GM12872 (cell line): ENCODE data around the gene MFSD11.

Experiments
- TF ChIP-seq, protein P1 (sequence below): IDR thresholded peaks from 3 replicates; pipeline ENCODE4 v1.5.1; 2011; ENCODE audit warnings: low read depth, mild to moderate bottlenecking, low read length, moderate library complexity; ENCODE audit not compliant: insufficient read depth

Gene MFSD11

DNA sequence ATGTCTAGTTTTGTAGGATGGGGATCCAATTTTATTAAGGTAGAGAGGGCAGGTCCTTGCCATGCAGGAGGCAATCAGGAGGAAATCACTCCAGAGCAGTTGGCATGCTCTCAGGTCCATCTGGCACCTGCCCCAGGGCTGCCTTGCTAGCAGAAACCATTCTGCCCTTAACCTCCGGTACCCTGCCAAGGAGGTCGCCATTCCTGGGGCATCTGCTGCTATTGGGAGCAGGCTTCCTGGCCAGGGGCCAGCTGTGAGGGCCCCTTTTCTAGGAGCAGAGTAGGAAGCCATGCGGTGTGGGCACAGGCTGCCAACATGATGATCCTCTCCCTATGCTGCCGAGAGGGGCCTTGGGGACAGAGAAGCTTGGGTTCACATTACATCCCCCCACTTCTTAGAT is 82.6 kb downstream of the MFSD11 start:
- TF ChIP-seq, protein P1, sequence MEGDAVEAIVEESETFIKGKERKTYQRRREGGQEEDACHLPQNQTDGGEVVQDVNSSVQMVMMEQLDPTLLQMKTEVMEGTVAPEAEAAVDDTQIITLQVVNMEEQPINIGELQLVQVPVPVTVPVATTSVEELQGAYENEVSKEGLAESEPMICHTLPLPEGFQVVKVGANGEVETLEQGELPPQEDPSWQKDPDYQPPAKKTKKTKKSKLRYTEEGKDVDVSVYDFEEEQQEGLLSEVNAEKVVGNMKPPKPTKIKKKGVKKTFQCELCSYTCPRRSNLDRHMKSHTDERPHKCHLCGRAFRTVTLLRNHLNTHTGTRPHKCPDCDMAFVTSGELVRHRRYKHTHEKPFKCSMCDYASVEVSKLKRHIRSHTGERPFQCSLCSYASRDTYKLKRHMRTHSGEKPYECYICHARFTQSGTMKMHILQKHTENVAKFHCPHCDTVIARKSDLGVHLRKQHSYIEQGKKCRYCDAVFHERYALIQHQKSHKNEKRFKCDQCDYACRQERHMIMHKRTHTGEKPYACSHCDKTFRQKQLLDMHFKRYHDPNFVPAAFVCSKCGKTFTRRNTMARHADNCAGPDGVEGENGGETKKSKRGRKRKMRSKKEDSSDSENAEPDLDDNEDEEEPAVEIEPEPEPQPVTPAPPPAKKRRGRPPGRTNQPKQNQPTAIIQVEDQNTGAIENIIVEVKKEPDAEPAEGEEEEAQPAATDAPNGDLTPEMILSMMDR: no peak

DNA sequence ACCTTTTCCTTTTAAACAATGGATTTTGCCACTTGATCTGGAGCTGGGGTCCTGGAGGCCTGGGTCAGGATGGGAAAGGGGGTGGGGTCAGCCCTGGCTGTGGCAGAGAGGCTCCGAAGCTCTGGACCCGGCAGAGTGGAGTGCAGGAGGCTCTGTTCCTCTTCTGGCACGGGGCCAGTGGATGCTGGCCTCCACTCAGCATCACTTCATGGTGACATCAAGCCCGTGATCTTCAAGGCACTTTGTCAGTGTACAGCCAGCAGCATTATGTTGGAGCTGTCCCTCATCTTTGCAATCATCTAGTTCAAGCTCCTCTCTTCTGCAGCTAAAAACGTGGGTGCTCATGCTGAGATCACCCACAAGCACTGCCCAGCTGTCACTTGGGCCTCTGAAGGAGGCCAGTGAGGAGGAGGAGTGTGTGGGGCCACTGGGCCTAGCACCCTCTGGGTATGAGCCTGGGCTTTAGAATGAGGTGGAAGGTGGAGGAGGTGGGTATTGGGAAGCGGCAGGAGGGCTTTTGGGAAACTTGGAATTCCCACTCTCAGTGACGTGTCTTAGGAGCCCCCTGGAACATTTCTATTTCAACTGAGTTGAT is 84.4 kb downstream of the MFSD11 start:
- TF ChIP-seq, protein P1: no peak

DNA sequence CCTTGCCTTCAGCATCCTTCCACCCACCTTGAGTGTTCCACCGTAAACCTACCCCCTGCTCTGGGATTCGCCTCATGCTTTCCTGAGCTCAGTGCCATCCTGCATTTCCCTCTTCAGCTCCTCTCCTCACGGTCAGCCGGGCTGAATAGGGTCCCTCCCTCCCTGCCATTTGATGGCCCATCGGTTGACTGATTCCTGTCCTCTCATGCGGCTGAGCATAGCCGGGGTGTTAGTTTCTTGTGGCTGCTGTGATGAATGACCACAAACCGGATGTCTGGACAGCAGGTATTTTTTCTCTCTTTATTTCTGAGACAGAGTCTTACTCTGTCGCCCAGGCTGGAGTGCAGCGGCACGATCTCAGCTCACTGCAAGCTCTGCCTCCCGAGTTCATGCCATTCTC is 86.2 kb downstream of the MFSD11 start:
- TF ChIP-seq, protein P1: no peak

DNA sequence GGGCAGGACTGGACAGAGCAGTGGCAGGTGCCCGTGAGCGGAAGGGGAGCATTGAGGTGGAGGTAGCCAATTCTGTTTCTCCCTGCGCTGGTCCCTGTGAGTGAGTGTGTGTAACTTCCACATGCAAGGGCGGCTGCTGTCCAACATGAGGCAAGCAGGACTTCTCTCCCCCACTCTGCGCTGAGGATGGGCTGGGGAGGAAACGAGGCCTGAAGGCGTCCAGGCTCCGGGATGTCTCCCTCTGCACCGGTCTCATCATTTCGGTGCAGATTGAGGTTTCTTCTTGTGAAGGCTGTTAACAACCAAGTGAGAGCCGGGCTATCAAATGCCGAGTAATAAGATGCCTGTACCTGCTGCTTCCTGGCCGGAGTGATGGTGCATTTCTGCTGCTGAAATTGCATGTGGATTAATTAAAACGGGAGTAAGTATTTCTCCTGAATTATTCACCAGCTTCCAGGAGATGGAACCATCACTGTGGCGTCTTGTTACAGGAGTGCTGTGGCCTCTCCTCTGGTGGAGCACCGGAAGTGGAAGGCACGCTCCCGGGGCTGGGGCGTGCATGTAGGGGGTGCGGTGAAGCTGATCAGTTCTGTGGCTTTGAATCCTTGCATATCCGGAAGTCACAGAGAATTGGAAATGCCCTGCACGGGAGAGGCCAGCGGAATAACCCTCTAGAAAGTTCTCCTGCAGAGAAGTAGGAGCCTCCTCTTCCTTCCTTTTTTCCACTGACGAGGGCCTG is 88.6 kb downstream of the MFSD11 start:
- TF ChIP-seq, protein P1: no peak

DNA sequence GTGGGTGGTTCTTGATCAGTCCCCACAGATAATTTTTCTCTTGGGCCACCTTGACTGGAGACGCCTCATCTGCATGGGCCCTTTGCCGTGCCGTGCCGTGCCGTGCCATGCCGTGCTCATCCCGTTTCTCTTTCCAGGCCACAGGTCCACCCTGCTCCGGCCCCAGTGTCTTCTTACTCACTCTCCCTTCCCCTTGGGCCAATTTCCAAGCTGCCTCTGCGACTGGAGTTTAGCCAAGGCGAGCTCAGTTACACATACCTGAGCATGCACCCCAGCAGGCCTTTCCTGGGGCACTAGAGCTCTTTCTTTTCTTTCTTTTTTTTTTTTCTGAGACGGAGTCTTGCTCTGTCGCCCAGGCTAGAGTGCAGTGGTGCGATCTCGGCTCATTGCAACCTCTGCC is 89.8 kb downstream of the MFSD11 start:
- TF ChIP-seq, protein P1: no peak
